Fibroblast of pulmonary artery (primary cell): ENCODE results near the gene HSD17B2.

Source experiments
- DNase-seq: peaks from one replicate; pipeline ENCODE4 v3.0.0-alpha.2; 2010; ENCODE audit warnings: low read depth
- H3K4me3 ChIP-seq: replicated peaks from 2 replicates; pipeline ENCODE4 v1.5.1; 2011; ENCODE audit warnings: low read depth, mild to moderate bottlenecking, control low read depth, low read length, moderate library complexity
- CTCF ChIP-seq: IDR thresholded peaks from 2 replicates; pipeline ENCODE4 v1.5.1; 2011; ENCODE audit warnings: mild to moderate bottlenecking, control low read depth, low read length, inconsistent platforms; ENCODE audit errors: missing control alignments

The HSD17B2 gene

DNA sequence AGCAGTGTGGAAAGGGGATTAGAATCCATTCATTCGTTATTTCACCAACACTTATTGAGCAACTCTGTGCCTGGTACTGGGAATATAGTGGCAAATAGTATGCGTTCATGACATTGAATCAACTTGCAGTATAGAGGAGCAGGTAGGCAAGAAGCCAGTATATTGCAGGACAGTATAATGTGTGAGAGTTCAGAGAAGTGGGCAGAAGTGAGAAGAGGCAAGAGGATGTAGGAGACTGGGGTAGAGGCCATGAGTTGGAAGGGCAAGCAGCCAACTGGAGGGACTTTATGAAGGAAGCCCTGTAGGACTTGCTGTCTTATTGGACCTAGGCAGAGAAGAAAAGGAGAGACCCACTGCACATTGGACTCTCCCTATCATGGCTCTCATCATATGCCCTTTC is 12.3 kb downstream of the HSD17B2 start:
- no peak for TF ChIP-seq CTCF
- no peak overlapping the region for H3K4me3 ChIP-seq

DNA sequence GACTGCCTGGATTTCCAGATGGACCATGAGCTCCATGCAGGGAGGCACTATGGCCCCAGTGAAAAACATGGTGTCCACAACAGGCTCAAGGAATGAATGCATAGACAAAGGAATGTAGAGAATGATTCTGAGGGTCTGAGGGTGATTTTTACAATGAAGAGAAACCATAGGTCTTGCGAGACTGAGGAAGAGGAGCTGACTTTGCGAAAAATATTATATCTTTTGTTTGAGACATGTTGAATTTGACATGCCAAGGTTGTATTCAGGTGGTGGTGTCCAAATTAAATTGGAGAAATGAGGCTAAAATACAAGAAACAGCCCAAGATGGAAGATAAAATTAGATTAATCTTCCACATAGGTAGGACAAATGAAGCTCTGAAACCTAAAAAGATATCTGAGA is 12.7 kb downstream of the HSD17B2 start:
- DNase-seq: no peak

More for the DNA sequence above, 12.3 kb downstream of the HSD17B2 start:
- DNase-seq: no peak

GRCh38 chr16:82049484-82049883 is 14.4 kb downstream of the HSD17B2 start:
- DNase-seq: no peak
- TF ChIP-seq CTCF: no peak
- no peak overlapping the region for H3K4me3 ChIP-seq

More for the DNA sequence above, 12.7 kb downstream of the HSD17B2 start:
- no peak overlapping the region for H3K4me3 ChIP-seq
- no peak for TF ChIP-seq CTCF

GRCh38 chr16:82050506-82050905 is 15.5 kb downstream of the HSD17B2 start:
- no peak for DNase-seq
- H3K4me3 ChIP-seq: no peak overlapping the region
- TF ChIP-seq CTCF: no peak

- TF ChIP-seq CTCF: no peak
- no peak overlapping the region for H3K4me3 ChIP-seq
- no peak for DNase-seq
Measured at GRCh38 chr16:82050909-82051357, 15.9 kb downstream of the HSD17B2 start.

GRCh38 chr16:82051656-82052055 is 16.6 kb downstream of the HSD17B2 start:
- DNase-seq: no peak
- no peak for TF ChIP-seq CTCF

GRCh38 chr16:82055117-82055516 is 20.1 kb downstream of the HSD17B2 start:
- no peak overlapping the region for H3K4me3 ChIP-seq
- no peak for DNase-seq
- TF ChIP-seq CTCF: no peak

More at GRCh38 chr16:82051656-82052055, 16.6 kb downstream of the HSD17B2 start:
- H3K4me3 ChIP-seq: no peak overlapping the region
